Neuronal stem cell (in vitro differentiated cells): ENCODE results near the gene SYDE2. TPM values are rescaled to one million over a fixed set of nuclear protein-coding genes. Genes with fewer than 3 reads are reported as not detected.
A peak's percentile ranks its signal among the peaks of the same experiment; 100 is the strongest.
"Not testable (repeated sequence)": the region's sequence is repeated elsewhere in the genome, so short reads cannot be mapped to it uniquely, and the experiment has no call there.

Source experiments
- DNase-seq: peaks from one replicate; pipeline ENCODE4 v3.0.0-alpha.2; 2013; ENCODE audit warnings: low spot score
- H2AFZ ChIP-seq: one replicate; pipeline ENCODE4 v1.6.1; 2013; ENCODE audit warnings: mild to moderate bottlenecking, low read length, inconsistent platforms
- H2AK5ac ChIP-seq: 2 replicates; pipeline ENCODE4 v1.6.1; 2013; ENCODE audit warnings: low read depth, mild to moderate bottlenecking, inconsistent platforms, low read length, moderate library complexity, mixed read lengths
- H2BK120ac ChIP-seq: 2 replicates; pipeline ENCODE4 v1.6.1; 2013; ENCODE audit warnings: low read depth, mild to moderate bottlenecking, inconsistent platforms, low read length, moderate library complexity, mixed read lengths
- H2BK12ac ChIP-seq: one replicate; pipeline ENCODE4 v1.6.1; 2013; ENCODE audit warnings: low read length, inconsistent platforms
- H2BK15ac ChIP-seq: 2 replicates; pipeline ENCODE4 v1.6.1; 2013; ENCODE audit warnings: mild to moderate bottlenecking, low read length, inconsistent platforms, mixed read lengths
- H2BK5ac ChIP-seq: one replicate; pipeline ENCODE4 v1.6.1; 2013; ENCODE audit warnings: inconsistent platforms, mild to moderate bottlenecking, low read length, moderate library complexity
- H3K14ac ChIP-seq: one replicate; pipeline ENCODE4 v1.6.1; 2013; ENCODE audit warnings: low read length, inconsistent platforms
- H3K18ac ChIP-seq: 2 replicates; pipeline ENCODE4 v1.6.1; 2013; ENCODE audit warnings: low read length, inconsistent platforms
- H3K23ac ChIP-seq: 2 replicates; pipeline ENCODE4 v1.6.1; 2013; ENCODE audit warnings: low read depth, mild to moderate bottlenecking, mixed read lengths, low read length, inconsistent platforms; ENCODE audit not compliant: poor library complexity
- H3K27ac ChIP-seq: replicated peaks from 3 replicates; pipeline ENCODE4 v1.5.1; 2013; ENCODE audit warnings: low read length, inconsistent platforms
- H3K27me3 ChIP-seq, 3 experiments: 2 replicates each; pipeline ENCODE4 v1.6.1; 2013; ENCODE audit warnings: low read length in 3 of 3, mild to moderate bottlenecking in 2 of 3, inconsistent platforms in 1 of 3, low read depth in 1 of 3, mixed read lengths in 1 of 3, moderate library complexity in 1 of 3; ENCODE audit not compliant: control insufficient read depth in 3 of 3, insufficient read depth in 3 of 3
- H3K36me3 ChIP-seq, 2 donors: replicated peaks in 1 of 2; 2 replicates each; pipeline ENCODE4 v1.6.1; 2013; ENCODE audit warnings: low read length in 2 of 2; ENCODE audit not compliant: control insufficient read depth in 2 of 2, insufficient read depth in 2 of 2
- H3K4ac ChIP-seq: 2 replicates; pipeline ENCODE4 v1.6.1; 2013; ENCODE audit warnings: inconsistent platforms, mild to moderate bottlenecking, low read length, moderate library complexity
- H3K4me1 ChIP-seq, 2 donors: 1 replicate in 1 of 2; 2 replicates in 1 of 2; pipeline ENCODE4 v1.6.1; 2013; ENCODE audit warnings: low read length in 2 of 2, low read depth in 1 of 2; ENCODE audit not compliant: control insufficient read depth in 2 of 2, insufficient read depth in 1 of 2
- H3K4me2 ChIP-seq: one replicate; pipeline ENCODE4 v1.6.1; 2013; ENCODE audit warnings: mild to moderate bottlenecking, low read length, inconsistent platforms; ENCODE audit not compliant: insufficient read depth, poor library complexity, severe bottlenecking
- H3K4me3 ChIP-seq, 2 donors: 2 replicates each; pipeline ENCODE4 v1.5.1; 2013; ENCODE audit warnings: low read length in 2 of 2, mild to moderate bottlenecking in 2 of 2, inconsistent platforms in 1 of 2, moderate library complexity in 1 of 2
- H3K79me1 ChIP-seq: one replicate; pipeline ENCODE4 v1.6.1; 2013; ENCODE audit warnings: low read depth, mild to moderate bottlenecking, inconsistent platforms, low read length, moderate library complexity
- H3K9ac ChIP-seq: one replicate; pipeline ENCODE4 v1.6.1; 2013; ENCODE audit warnings: mild to moderate bottlenecking, low read depth, low read length, inconsistent platforms; ENCODE audit not compliant: poor library complexity
- H3K9me3 ChIP-seq, 2 donors: replicated peaks in 1 of 2; 2 replicates each; pipeline versions ENCODE3 to v1.6.1; 2013; ENCODE audit warnings: low read length in 2 of 2, mild to moderate bottlenecking in 2 of 2, inconsistent platforms in 1 of 2, low read depth in 1 of 2, mixed read lengths in 1 of 2, moderate library complexity in 1 of 2; ENCODE audit not compliant: control insufficient read depth in 2 of 2, insufficient read depth in 1 of 2
- H4K8ac ChIP-seq: one replicate; pipeline ENCODE4 v1.6.1; 2013; ENCODE audit warnings: low read depth, mild to moderate bottlenecking, inconsistent platforms, low read length, moderate library complexity
- H4K91ac ChIP-seq: one replicate; pipeline ENCODE4 v1.6.1; 2013; ENCODE audit warnings: low read length, low read depth, mild to moderate bottlenecking, inconsistent platforms; ENCODE audit not compliant: poor library complexity
- WGBS, 2 donors: extraction: QIAGEN DNeasy Blood & Tissue Kit; methylation state at CpG; one replicate each; pipeline ENCODE4 v1.1.7; 2013; ENCODE audit warnings: missing lambda C conversion rate in 2 of 2, mixed read lengths in 1 of 2; ENCODE audit not compliant: insufficient read length in 2 of 2, insufficient replicate concordance in 1 of 2; ENCODE audit errors: extremely low coverage in 2 of 2; 5-methylcytosine and 5-hydroxymethylcytosine counted together
- polyA plus RNA-seq, 2 experiments: library from polyadenylated mRNA; stranded (reverse); fragments of 200-250 nt; gene quantifications; one replicate each; pipeline ENCODE4 v1.2.3, GENCODE V29; 2013

Gene SYDE2
- polyA plus RNA-seq (2013, experiment 1 of 2) = 6.4 TPM
- 6.2 TPM for polyA plus RNA-seq (2013, experiment 2 of 2)

GRCh38 chr1:85200463-85201339 is at the start of gene SYDE2:
Gene SYDE2 (minus strand): TSS chr1:85201016. CDS start chr1:85200996, 20 bp downstream.
- Histone ChIP-seq H3K79me1 (peaks cover 6% of the 10 kb centered on the region), H3K18ac (peak within 1 kb of the TSS; percentile 99), H2BK15ac (peak within 1 kb of the TSS; percentile 75), H3K27me3 (peaks cover 0 to 34% (median 0%) of the 10 kb centered on the region in 3 experiments), H3K27ac (peak within 1 kb of the TSS; percentile 98), H2AFZ (peak within 1 kb of the TSS; percentile 98), H3K14ac (peak within 1 kb of the TSS; percentile 89), H3K4me1 (peaks cover 1 to 4% of the 10 kb centered on the region in 2 donors), H3K4me3 (peak within 1 kb of the TSS; percentile 57 to 89), H3K9ac (peak within 1 kb of the TSS; percentile 97), H2AK5ac (peak within 1 kb of the TSS; percentile 96), H3K36me3 (no peaks in the 10 kb centered on the region), H4K91ac (peak within 1 kb of the TSS; percentile 53), H3K23ac (peak within 1 kb of the TSS; percentile 98), H3K9me3 (no peaks in the 10 kb centered on the region), H2BK5ac (peak within 1 kb of the TSS; percentile 98), H2BK120ac (peak within 1 kb of the TSS; percentile 94), H4K8ac (no peak within 1 kb of the TSS), H3K4me2 (peak within 1 kb of the TSS; percentile 80), H2BK12ac (peak within 1 kb of the TSS; percentile 90), H3K4ac (peak within 1 kb of the TSS; percentile 89)
- peak; percentile 73 for DNase-seq
- WGBS, 2 donors = no CpG with 5 or more reads among the region's 99 CpGs

GRCh38 chr1:85249042-85249441 is 48.2 kb upstream of the SYDE2 start:
- H3K23ac ChIP-seq, H2BK5ac ChIP-seq, H3K79me1 ChIP-seq, H3K14ac ChIP-seq, H3K27ac ChIP-seq, DNase-seq, H4K91ac ChIP-seq, H3K9me3 ChIP-seq, H2AFZ ChIP-seq, H3K4ac ChIP-seq, H4K8ac ChIP-seq, H3K9ac ChIP-seq, H3K18ac ChIP-seq, H2BK12ac ChIP-seq, H3K4me3 ChIP-seq, H3K4me2 ChIP-seq, H2BK15ac ChIP-seq, H2AK5ac ChIP-seq, H2BK120ac ChIP-seq, H3K4me1 ChIP-seq, H3K27me3 ChIP-seq: not testable (repeated sequence)
- no CpG with 5 or more reads among the region's 3 CpGs for WGBS, 2 donors
- peaks cover 2 to 36% of the 10 kb centered on the region in 2 donors for H3K36me3 ChIP-seq

- H3K4me3 ChIP-seq = no peak overlapping the region
- no peak overlapping the region for H3K14ac ChIP-seq
- no peak for DNase-seq
- no peak overlapping the region for H3K27ac ChIP-seq
- no peak overlapping the region for H3K23ac ChIP-seq
- H3K36me3 ChIP-seq = peaks cover 0 to 5% of the 10 kb centered on the region in 2 donors
- H2BK5ac ChIP-seq = no peak overlapping the region
- H3K27me3 ChIP-seq = peaks cover 0 to 6% (median 0%) of the 10 kb centered on the region in 3 experiments
- no CpG with 5 or more reads among the region's 1 CpG for WGBS, 2 donors
- H3K9ac ChIP-seq = no peak overlapping the region
- H3K18ac ChIP-seq = no peak overlapping the region
- H2BK12ac ChIP-seq = no peak overlapping the region
- H4K8ac ChIP-seq = no peak overlapping the region
- H4K91ac ChIP-seq = no peak overlapping the region
- H2AK5ac ChIP-seq = no peak overlapping the region
- peaks cover 0 to 5% of the 10 kb centered on the region in 2 donors for H3K9me3 ChIP-seq
- H2BK15ac ChIP-seq = no peak overlapping the region
- H2BK120ac ChIP-seq = no peak overlapping the region
- no peaks in the 10 kb centered on the region for H3K79me1 ChIP-seq
- H3K4me2 ChIP-seq = no peak overlapping the region
- H3K4me1 ChIP-seq = peaks cover 0 to 4% of the 10 kb centered on the region in 2 donors
- H3K4ac ChIP-seq = no peak overlapping the region
- H2AFZ ChIP-seq = no peak overlapping the region
These were observed 45.1 kb upstream of the SYDE2 start for GRCh38 chr1:85245891-85246290.

- peaks cover 0 to under 1% of the 10 kb centered on the region in 2 donors for H3K36me3 ChIP-seq
- H3K14ac ChIP-seq = no peak overlapping the region
- H3K4me1 ChIP-seq = peaks cover 0 to 4% of the 10 kb centered on the region in 2 donors
- no peak overlapping the region for H4K91ac ChIP-seq
- no peak overlapping the region for H2BK12ac ChIP-seq
- H4K8ac ChIP-seq = no peak overlapping the region
- H3K4me3 ChIP-seq = no peak overlapping the region
- no peak overlapping the region for H3K9ac ChIP-seq
- no peak overlapping the region for H3K27ac ChIP-seq
- H2BK120ac ChIP-seq = no peak overlapping the region
- WGBS, 2 donors = no CpG with 5 or more reads among the region's 1 CpG
- DNase-seq = no peak
- H3K4ac ChIP-seq = no peak overlapping the region
- H2BK5ac ChIP-seq = no peak overlapping the region
- H3K23ac ChIP-seq = no peak overlapping the region
- no peaks in the 10 kb centered on the region for H3K79me1 ChIP-seq
- H2AK5ac ChIP-seq = no peak overlapping the region
- H3K9me3 ChIP-seq = peaks cover 0 to 3% of the 10 kb centered on the region in 2 donors
- H3K18ac ChIP-seq = no peak overlapping the region
- H2AFZ ChIP-seq = no peak overlapping the region
- no peak overlapping the region for H2BK15ac ChIP-seq
- H3K4me2 ChIP-seq = no peak overlapping the region
- peaks cover 0 to 10% (median 0%) of the 10 kb centered on the region in 3 experiments for H3K27me3 ChIP-seq
These were observed 44.6 kb upstream of the SYDE2 start for GRCh38 chr1:85245456-85245855.
